ENCODE data around the gene GHDC.
A peak's percentile ranks its signal among the peaks of the same experiment; 100 is the strongest.
"Not testable (repeated sequence)": the region's sequence is repeated elsewhere in the genome, so short reads cannot be mapped to it uniquely, and the experiment has no call there.

GHDC gene

DNA sequence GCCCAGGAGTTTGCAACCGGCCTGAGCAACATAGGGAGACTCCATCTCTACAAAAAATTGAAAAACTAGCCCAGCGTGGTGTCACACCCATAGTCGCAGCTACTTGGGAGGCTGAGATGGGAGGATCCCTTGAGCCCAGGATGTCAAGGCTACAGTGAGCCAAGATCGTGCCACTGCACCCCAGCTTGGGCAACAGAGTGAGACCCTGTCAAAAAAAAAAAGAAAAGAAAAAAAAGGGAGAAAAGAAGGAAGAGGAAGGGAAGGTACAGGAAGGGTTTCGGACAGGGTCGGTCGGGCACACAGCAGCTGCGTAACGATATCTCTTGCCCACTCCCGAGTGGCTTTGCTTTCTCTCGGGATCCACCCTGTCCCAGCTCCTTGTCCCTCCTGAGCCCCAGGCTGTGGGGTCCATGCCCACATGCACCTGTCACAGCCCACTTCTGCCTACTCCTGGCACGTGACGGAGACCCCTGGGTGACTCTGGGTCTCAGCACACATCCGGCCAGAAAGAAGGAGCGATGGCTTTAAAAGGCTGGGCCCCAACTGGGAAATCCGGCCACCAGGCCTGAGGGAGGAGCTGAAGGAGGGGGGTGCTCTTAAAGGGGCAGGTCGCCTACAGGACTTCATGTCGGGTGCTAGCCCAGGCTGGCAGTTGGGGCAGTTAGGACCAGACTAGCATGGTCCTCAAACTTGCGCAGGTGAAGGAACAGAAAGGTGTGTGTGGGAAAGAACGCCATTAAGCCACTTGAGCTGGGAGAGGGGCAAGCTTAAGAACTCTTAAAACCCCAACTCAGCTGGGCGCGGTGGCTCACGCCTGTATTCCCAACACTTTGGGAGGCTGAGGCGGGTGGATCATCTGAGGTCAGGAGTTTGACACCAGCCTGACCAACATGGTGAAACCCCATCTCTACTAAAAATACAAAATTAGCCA is at the start of gene GHDC:
Gene GHDC (minus strand): TSS at position 526 of the 931 bp plus-strand sequence. CDS start 913 bp downstream, outside the sequence.
- peak; percentile 49 to 81 for DNase-seq

- DNase-seq: no peak
Observed at GRCh38 chr17:42243493-42243982, 49.2 kb upstream of the GHDC start.

DNA sequence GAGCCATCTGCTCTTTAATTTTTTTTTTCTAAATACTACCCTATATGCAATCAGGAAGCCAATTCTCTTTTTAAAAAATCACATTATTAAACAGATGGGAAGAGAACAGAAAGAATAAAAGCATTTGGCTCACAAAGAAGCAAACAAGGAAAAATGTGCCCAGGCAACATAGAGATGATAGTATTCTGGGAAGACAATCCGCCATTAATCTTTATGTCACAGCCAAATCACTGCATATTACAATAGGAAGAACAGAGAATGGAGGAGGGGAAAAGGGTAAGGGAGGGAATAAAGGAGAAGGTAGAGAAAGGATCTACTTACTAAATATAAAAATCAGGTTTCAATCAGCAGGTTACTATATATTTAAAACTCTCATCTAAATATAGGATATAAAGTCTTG is 47.6 kb upstream of the GHDC start:
- DNase-seq: no peak

DNA sequence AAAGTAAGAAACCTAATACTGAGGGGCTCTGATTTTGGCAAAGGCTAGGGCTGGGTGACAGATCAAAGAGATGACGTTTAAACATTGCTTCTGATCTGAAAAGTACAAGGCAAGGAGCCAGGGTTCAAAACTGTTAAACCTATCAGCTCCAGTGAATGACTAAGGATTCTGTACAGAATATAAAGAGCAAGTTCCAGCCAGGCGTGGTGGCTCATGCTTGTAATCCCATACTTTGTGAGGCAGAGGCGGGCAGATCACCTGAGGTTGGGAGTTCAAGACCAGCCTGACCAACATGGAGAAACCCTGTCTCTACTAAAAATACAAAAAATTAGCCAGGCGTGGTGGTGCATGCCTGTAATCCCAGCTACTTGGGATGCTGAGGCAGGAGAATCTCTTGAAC is 46.6 kb upstream of the GHDC start:
- DNase-seq: not testable (repeated sequence)

- DNase-seq: no peak
Observed at GRCh38 chr17:42240201-42240600, 45.9 kb upstream of the GHDC start.

GRCh38 chr17:42239576-42239975 is 45.3 kb upstream of the GHDC start:
- not testable (repeated sequence) for DNase-seq

DNA sequence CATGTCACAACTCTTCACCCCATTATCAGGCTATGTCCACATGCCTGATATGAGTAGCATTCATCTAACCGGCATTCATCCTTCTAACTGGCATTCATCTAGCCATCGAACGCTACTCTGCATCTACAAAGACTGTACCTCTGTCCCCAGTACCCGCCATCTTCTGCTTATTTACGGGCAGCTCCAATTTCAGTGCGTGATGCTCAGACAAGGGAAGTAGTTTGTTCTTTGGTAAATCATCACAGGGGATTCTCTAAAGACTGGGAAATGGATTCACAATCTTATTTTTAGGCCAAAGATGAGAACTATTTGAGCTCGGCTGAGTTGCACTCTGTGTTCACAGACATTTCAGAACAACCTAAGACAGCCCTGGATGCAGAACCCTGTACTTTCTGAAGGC is 42.5 kb upstream of the GHDC start:
- no peak for DNase-seq

DNA sequence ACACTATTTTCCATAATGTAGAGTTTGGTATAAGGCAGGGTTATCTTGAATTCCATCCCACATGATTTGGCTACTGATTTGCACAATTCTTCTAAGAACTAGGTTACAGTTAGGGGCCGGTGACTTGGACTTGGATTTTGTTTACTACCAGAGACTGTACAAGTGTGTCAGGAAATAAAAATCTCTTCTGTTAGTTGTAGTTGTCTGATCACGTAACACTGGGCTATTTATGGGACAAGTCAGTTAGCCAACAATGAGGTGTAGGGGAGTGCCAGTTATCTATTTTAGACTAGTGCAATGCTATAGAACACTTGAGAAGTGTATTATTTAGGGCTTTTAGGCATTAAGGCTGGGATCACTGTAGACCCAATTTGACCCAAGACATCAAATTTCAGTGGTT is 39.7 kb upstream of the GHDC start:
- no peak for DNase-seq

DNA sequence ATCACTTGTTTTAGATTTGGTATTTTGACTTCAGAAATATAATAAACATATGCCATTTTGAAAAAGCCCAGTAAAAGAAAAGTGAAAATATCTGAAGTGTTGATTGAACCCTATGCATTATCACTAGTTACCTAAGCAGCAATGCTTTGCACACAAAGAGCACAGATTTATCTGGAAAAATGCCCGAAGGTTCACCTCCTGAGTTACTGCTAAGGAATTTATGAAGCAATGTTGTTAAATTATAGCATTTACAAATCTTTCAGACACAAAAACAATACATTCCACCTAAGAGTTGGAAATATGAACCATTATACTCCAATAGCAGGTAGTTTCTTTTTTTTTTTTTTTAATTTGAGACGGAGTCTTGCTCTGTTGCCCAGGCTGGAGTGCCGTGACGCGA is 38.9 kb upstream of the GHDC start:
- no peak for DNase-seq

- no peak for DNase-seq
Observed at GRCh38 chr17:42230225-42230624, 35.9 kb upstream of the GHDC start.

DNA sequence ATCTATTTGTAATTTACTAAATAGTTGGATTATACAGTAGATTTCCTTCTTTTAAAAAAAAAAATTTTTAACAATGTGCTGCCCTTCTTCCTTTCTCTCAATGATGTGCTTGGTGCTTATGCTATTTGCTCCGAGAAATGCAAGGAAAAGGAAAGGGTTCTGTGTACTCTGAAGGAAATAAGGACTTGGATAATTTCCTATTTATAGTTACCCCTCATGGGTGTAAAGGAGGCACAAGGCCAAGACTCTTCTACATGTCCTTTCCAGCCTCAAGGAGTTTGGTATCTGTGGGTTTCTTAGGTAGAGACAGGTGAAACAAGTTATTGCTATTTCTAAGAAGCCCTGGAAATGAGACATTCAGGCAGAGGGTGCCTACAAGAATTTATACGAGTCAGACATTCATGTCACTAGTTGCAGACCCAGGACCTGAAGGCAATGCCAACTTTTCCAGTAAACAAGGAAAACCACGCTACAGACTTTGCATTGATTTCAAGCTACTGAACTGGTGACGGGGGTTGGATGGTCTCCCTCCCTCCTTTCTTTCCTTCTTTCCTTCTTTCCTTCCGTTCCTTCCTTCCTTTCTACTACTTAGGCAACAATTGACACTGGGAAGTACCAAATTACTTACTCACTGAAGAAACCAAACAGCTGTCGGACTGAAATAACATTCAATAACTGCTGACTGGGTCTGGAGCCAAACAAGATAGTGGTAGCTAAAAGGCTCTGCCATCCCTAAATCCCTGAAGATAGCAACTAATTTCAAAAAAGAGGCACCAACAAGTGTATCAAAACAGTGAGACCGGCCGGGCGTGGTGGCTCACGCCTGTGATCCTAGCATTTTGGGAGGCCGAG is 33.8 kb upstream of the GHDC start:
- DNase-seq: no peak

- no peak for DNase-seq
Observed at GRCh38 chr17:42225646-42226045, 31.4 kb upstream of the GHDC start.

DNA sequence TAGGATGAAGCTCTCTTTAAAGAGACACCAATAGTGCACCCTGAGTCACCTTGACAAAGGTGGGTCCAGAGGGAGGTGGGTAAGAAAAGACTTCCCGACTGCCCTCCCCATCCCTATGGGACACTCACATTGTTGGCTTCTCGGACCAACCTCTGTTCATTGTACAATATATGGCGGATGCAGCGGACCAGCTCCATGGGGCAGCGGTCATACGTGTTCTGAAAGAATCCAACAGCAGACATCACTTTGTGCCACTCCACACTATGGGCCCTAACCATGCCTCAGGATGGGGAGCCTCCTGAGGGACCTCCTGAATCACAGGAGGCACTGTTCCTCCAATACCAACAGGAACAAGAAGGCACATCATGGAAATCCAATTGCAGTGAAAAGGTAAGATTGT is 30.4 kb upstream of the GHDC start:
- DNase-seq: no peak

GRCh38 chr17:42221886-42222745 is 27.8 kb upstream of the GHDC start:
- DNase-seq: peak in 1 of 2 experiments; percentile 48

DNA sequence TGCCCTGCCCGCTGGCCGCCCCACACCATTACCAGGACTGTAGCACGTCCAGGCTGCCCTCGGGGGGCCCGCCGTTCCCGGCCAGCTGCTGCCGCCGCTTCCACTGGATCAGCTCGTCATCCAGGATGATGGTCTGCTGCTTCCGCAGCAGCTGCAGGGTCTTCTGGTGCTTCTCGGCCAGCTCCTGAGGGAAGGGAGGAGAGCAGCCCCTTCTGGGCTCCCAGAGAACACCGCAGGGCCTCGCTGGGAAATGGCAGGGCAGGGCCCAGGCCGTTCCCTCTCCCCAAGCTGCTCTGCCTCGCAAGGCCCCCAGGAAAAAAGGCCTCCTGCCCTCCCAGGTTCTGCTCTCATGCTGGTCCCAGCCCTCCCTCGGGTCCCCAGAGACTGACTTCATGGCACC is 25.0 kb upstream of the GHDC start:
- not testable (repeated sequence) for DNase-seq

GRCh38 chr17:42214156-42214555 is 19.9 kb upstream of the GHDC start:
- no peak for DNase-seq

DNA sequence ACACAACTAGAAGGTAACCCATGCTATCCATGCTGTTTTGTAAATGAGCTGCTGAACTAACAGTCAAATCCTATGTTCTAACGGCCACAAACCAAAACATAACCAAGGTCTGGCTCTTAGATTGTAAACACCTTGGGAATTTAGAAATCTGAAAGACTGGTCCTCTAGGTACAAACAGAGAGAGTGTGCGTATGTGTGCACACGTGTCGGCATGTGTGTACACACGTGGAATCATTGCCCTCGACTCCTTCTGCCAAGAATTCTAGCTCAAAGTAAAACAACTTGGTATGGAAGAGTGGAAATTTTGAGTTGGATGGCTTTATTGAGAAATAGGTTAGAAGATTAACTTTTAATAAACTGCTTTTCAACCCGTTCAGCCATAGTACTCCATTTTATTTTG is 18.1 kb upstream of the GHDC start:
- DNase-seq: no peak

- DNase-seq: not testable (repeated sequence)
Observed at GRCh38 chr17:42211921-42212341, 17.6 kb upstream of the GHDC start.

DNA sequence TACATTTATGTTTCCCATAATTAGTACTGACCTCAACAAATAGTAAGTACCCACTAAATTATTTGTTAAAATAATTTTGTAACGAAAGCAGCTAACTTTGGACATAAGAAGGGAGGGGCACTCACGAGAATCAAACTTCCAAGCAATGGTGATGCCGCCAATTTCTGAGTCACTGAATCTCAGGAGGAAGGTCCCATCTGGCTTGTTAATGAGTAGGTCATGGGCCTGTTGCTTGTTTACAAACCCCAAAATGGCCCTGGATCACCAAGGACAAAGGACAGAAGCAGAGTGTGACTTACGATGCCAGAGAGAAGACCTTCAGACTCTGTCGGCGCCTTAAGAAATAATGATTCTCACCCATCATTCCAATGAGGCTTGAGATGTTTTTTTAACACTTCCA is 15.8 kb upstream of the GHDC start:
- DNase-seq: no peak

- not testable (repeated sequence) for DNase-seq
Observed at GRCh38 chr17:42206153-42206612, 11.9 kb upstream of the GHDC start.

DNA sequence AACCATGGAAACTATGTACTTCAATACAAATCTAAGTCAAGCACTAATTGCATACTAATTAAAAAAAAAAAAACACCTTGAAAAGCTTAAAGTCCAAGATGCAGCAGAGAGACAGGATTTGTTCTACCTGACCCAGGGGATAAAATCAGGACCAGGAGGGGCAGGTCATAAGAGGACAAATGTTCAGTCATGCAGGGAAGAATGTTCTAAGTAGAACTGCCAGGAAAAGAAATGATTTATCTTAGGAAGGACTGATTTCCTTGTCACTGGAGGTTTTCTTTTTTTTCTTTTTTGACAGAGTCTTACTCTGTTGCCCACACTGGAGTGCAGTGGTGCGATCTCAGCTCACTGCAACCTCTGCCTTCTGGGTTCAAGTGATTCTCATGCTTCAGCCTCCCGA is 9.1 kb upstream of the GHDC start:
- DNase-seq: no peak

DNA sequence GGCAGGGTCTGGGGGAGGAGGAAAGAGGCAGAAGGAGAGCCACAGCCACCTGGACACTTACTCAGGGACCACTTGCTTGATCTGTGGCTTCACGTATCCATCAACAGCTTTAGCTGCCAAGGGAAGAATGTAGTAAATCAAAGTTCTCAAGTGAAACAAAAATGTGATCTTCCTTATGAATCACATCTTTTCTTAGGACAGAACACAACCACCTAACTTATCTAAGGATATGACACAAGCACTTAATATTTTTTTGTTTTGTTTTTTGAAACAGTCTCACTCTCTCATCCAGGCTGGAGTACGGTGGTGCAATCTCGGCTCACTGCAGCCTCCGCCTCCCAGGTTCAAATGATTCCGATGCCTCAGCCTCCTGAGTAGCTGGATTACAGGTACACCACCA is 8.4 kb upstream of the GHDC start:
- DNase-seq: no peak
